NCI-H1436 treated with DMSO at 0.1 percent for 48 hours (cell line): ENCODE data around the gene SH3GL1.
"Not testable (repeated sequence)": the region's sequence is repeated elsewhere in the genome, so short reads cannot be mapped to it uniquely, and the experiment has no call there.

Experiments used
- DNase-seq: peaks from one replicate; lab custom pipeline; 2025; lab: John Stamatoyannopoulos, UW

The SH3GL1 gene

GRCh38 chr19:4342615-4343369 lies 57.6 kb downstream of the SH3GL1 start:
- DNase-seq = peak; percentile 100

- no peak for DNase-seq
These were observed 58.1 kb downstream of the SH3GL1 start for GRCh38 chr19:4342314-4342614.

- no peak for DNase-seq
These were observed 61.6 kb downstream of the SH3GL1 start, which contains the start of gene STAP2 for GRCh38 chr19:4338441-4339355. Gene STAP2 (minus strand): TSS chr19:4338827. CDS start chr19:4338753, 74 bp downstream.

- no peak for DNase-seq
These were observed 62.4 kb downstream of the SH3GL1 start for GRCh38 chr19:4337906-4338440.

GRCh38 chr19:4334929-4335570 lies 65.3 kb downstream of the SH3GL1 start:
- DNase-seq = no peak

- no peak for DNase-seq
These were observed 70.5 kb downstream of the SH3GL1 start for GRCh38 chr19:4329858-4330257.

GRCh38 chr19:4328991-4329681 lies 71.2 kb downstream of the SH3GL1 start:
- DNase-seq = not testable (repeated sequence)

- peak; percentile 59 for DNase-seq
These were observed 71.9 kb downstream of the SH3GL1 start for GRCh38 chr19:4328243-4328990.

- no peak for DNase-seq
These were observed 72.5 kb downstream of the SH3GL1 start for GRCh38 chr19:4327877-4328242.

- no peak for DNase-seq
These were observed 73.0 kb downstream of the SH3GL1 start for GRCh38 chr19:4327252-4327876.

GRCh38 chr19:4326837-4327251 lies 73.5 kb downstream of the SH3GL1 start:
- DNase-seq = no peak

- no peak for DNase-seq
These were observed 74.0 kb downstream of the SH3GL1 start for GRCh38 chr19:4326215-4326836.

- no peak for DNase-seq
These were observed 76.1 kb downstream of the SH3GL1 start for GRCh38 chr19:4324228-4324627.

- DNase-seq = no peak
These were observed 76.7 kb downstream of the SH3GL1 start for GRCh38 chr19:4323692-4324091.

GRCh38 chr19:4322942-4323665 lies 77.2 kb downstream of the SH3GL1 start:
- DNase-seq = no peak

GRCh38 chr19:4320419-4320818 lies 79.9 kb downstream of the SH3GL1 start:
- DNase-seq = no peak

GRCh38 chr19:4319067-4319718 lies 81.2 kb downstream of the SH3GL1 start:
- no peak for DNase-seq

GRCh38 chr19:4318460-4318859 lies 81.9 kb downstream of the SH3GL1 start:
- DNase-seq = no peak

GRCh38 chr19:4316956-4317355 lies 83.4 kb downstream of the SH3GL1 start:
- no peak for DNase-seq
